IPS-NIHi7 (cell line): ENCODE results near the gene MLPH.

Experiments
- DNase-seq: peaks from one replicate; pipeline ENCODE4 v3.0.0; 2012; ENCODE audit warnings: mixed read lengths; ENCODE audit errors: extremely low spot score

The MLPH gene

GRCh38 chr2:237486819-237487448 is at the start of gene MLPH:
MLPH (plus strand) TSS chr2:237487251; CDS start chr2:237493427, 6,176 bp downstream.
- peak; percentile 56 for DNase-seq

GRCh38 chr2:237437566-237437965 is 49.5 kb upstream of the MLPH start:
- DNase-seq: no peak

- peak; percentile 71 for DNase-seq
Measured at GRCh38 chr2:237438080-237438940, 48.7 kb upstream of the MLPH start.

- no peak for DNase-seq
Measured at GRCh38 chr2:237440819-237441281, 46.2 kb upstream of the MLPH start.

GRCh38 chr2:237441605-237442274 is 45.3 kb upstream of the MLPH start:
- no peak for DNase-seq

GRCh38 chr2:237444071-237444470 is 43.0 kb upstream of the MLPH start:
- DNase-seq: no peak

- no peak for DNase-seq
Measured at GRCh38 chr2:237445611-237446337, 41.3 kb upstream of the MLPH start.

- DNase-seq: no peak
Measured at GRCh38 chr2:237446338-237446665, 40.7 kb upstream of the MLPH start.

- no peak for DNase-seq
Measured at GRCh38 chr2:237447496-237447895, 39.6 kb upstream of the MLPH start.

GRCh38 chr2:237448171-237448570 is 38.9 kb upstream of the MLPH start:
- DNase-seq: no peak

- no peak for DNase-seq
Measured at GRCh38 chr2:237448626-237449025, 38.4 kb upstream of the MLPH start.

- DNase-seq: no peak
Measured at GRCh38 chr2:237449193-237449881, 37.7 kb upstream of the MLPH start.

GRCh38 chr2:237450108-237450507 is 36.9 kb upstream of the MLPH start:
- no peak for DNase-seq

GRCh38 chr2:237450583-237450982 is 36.5 kb upstream of the MLPH start:
- DNase-seq: no peak

GRCh38 chr2:237451643-237452469 is 35.2 kb upstream of the MLPH start:
- peak; percentile 78 for DNase-seq

- no peak for DNase-seq
Measured at GRCh38 chr2:237452861-237453260, 34.2 kb upstream of the MLPH start.

GRCh38 chr2:237453671-237454070 is 33.4 kb upstream of the MLPH start:
- DNase-seq: no peak

GRCh38 chr2:237455764-237456163 is 31.3 kb upstream of the MLPH start:
- no peak for DNase-seq

GRCh38 chr2:237456200-237456843 is 30.7 kb upstream of the MLPH start:
- no peak for DNase-seq

GRCh38 chr2:237457388-237457941 is 29.6 kb upstream of the MLPH start:
- DNase-seq: no peak
